NCI-H345 (cell line): ENCODE results near the gene YEATS2.
A peak's percentile ranks its signal among the peaks of the same experiment; 100 is the strongest.
"Not testable (repeated sequence)": the region's sequence is repeated elsewhere in the genome, so short reads cannot be mapped to it uniquely, and the experiment has no call there.

ENCODE experiments used
- DNase-seq: peaks from one replicate; lab custom pipeline; 2025; lab: John Stamatoyannopoulos, UW

The YEATS2 gene

GRCh38 chr3:183776451-183776850 is 78.9 kb downstream of the YEATS2 start:
- DNase-seq = not testable (repeated sequence)

- no peak for DNase-seq
These were observed 79.5 kb downstream of the YEATS2 start for GRCh38 chr3:183777016-183777618.

GRCh38 chr3:183779896-183780465 is 82.4 kb downstream of the YEATS2 start:
- no peak for DNase-seq

- no peak for DNase-seq
These were observed 83.6 kb downstream of the YEATS2 start for GRCh38 chr3:183781246-183781645.

GRCh38 chr3:183782576-183783276 is 85.1 kb downstream of the YEATS2 start:
- DNase-seq = no peak

GRCh38 chr3:183784503-183784902 is 86.9 kb downstream of the YEATS2 start:
- not testable (repeated sequence) for DNase-seq

GRCh38 chr3:183789826-183790225 is 92.2 kb downstream of the YEATS2 start:
- no peak for DNase-seq

GRCh38 chr3:183790700-183791099 is 93.1 kb downstream of the YEATS2 start:
- DNase-seq = no peak

- no peak for DNase-seq
These were observed 95.4 kb downstream of the YEATS2 start for GRCh38 chr3:183792976-183793375.

- DNase-seq = no peak
These were observed 96.9 kb downstream of the YEATS2 start for GRCh38 chr3:183794452-183794851.

GRCh38 chr3:183796372-183796771 is 98.8 kb downstream of the YEATS2 start:
- DNase-seq = no peak

GRCh38 chr3:183797996-183798395 is 100.4 kb downstream of the YEATS2 start:
- no peak for DNase-seq

- DNase-seq = no peak
These were observed 101.9 kb downstream of the YEATS2 start for GRCh38 chr3:183799461-183799860.

GRCh38 chr3:183800243-183800863 is 102.8 kb downstream of the YEATS2 start:
- no peak for DNase-seq

GRCh38 chr3:183801601-183802000 is 104.0 kb downstream of the YEATS2 start:
- no peak for DNase-seq

GRCh38 chr3:183802989-183803388 is 105.4 kb downstream of the YEATS2 start:
- peak; percentile 49 for DNase-seq

GRCh38 chr3:183807209-183807728 is 109.7 kb downstream of the YEATS2 start:
- DNase-seq = peak; percentile 99

GRCh38 chr3:183807881-183808280 is 110.3 kb downstream of the YEATS2 start:
- no peak for DNase-seq

- no peak for DNase-seq
These were observed 110.8 kb downstream of the YEATS2 start for GRCh38 chr3:183808355-183808754.

- DNase-seq = peak; percentile 69
These were observed 111.7 kb downstream of the YEATS2 start for GRCh38 chr3:183809270-183809669.

GRCh38 chr3:183810643-183811594 is 113.3 kb downstream of the YEATS2 start:
- no peak for DNase-seq

GRCh38 chr3:183811638-183812037 is 114.0 kb downstream of the YEATS2 start:
- no peak for DNase-seq
